Glomerular endothelial cell (primary cell): ENCODE measurements around the gene SLC22A15. TPM values are rescaled to one million over a fixed set of nuclear protein-coding genes. Genes with fewer than 3 reads are reported as not detected.
"Not testable (repeated sequence)": the region's sequence is repeated elsewhere in the genome, so short reads cannot be mapped to it uniquely, and the experiment has no call there.

Experiments used
- DNase-seq: peaks from one replicate; pipeline ENCODE4 v3.0.0-alpha.2; 2011; ENCODE audit warnings: low read depth, low spot score; ENCODE audit errors: extremely low read depth
- total RNA-seq: library from RNA; depleted of rRNA; stranded (reverse); fragments of >200 nt; gene quantifications from 2 replicates; pipeline ENCODE4 v1.2.3, GENCODE V29; 2015

SLC22A15 gene
- total RNA-seq = under 0.01 and 0.10 TPM in 2 replicates

- DNase-seq = no peak
These were observed at the start of gene SLC22A15 for GRCh38 chr1:115976062-115976920. TSS of gene SLC22A15 (plus strand) at chr1:115976513. CDS start at chr1:115976628, 115 bp downstream.

- no peak for DNase-seq
These were observed 48.3 kb upstream of the SLC22A15 start for GRCh38 chr1:115927971-115928370.

- DNase-seq = no peak
These were observed 46.4 kb upstream of the SLC22A15 start for GRCh38 chr1:115929881-115930280.

GRCh38 chr1:115933625-115934024 is 42.7 kb upstream of the SLC22A15 start:
- no peak for DNase-seq

DNA sequence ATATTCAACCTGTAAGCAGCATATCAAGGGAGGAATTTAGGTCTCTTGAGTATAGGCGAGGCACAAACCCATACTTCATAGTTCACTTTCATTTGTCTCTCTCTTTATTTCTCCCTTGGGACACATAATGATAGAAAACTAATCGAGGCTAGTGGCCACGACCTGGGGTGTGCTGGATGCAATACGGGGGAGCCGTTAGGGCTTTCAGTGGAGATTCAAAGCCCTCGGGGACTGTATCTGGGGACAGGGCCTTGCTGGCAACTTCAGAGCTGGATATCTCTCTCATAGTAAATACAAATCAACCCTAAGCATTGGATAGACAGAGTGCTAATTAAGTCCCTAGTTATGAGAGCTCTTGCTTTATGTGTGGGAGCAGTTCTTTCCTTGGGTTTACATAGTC is 36.9 kb upstream of the SLC22A15 start:
- DNase-seq = no peak

GRCh38 chr1:115946116-115946515 is 30.2 kb upstream of the SLC22A15 start:
- DNase-seq = no peak

DNA sequence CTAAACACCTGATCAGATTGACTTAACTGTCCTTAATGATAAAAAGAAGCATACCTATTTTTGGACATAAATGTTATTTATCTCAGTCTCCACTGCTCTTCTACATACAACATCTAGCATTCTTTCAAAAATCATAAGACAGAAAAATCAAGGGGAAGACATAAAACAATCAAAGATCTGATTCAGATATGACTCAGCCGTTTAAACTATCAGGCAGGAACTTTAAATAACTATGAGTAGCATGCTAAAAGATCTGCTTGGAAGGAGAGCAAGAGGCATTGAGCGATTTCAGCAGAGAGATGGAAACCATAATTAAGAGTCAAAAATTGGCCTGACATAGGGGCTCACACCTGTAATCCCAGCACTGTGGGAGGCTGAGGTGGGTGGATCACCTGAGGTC is 27.2 kb upstream of the SLC22A15 start:
- no peak for DNase-seq

- no peak for DNase-seq
These were observed 24.8 kb upstream of the SLC22A15 start for GRCh38 chr1:115951560-115951959.

DNA sequence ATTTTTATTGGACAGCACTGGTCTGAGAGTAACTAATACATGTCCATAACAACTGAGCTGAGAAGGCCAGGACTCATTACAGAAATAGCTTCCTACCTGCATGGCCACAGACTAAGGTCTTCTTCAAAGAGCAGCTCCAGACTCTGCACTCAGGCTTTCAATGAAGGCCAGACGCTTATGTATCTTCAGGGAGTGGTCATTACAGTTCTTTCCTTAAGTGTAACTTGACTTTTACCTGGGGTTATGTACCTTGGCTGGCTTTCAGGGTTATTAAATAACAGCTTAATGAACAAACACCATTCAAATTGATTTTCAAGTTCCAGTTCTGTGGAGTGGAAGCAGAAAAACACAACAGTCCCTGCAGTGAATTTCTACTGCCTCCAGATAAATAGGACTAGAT is 23.8 kb upstream of the SLC22A15 start:
- DNase-seq = no peak

GRCh38 chr1:115953180-115953579 is 23.1 kb upstream of the SLC22A15 start:
- no peak for DNase-seq

GRCh38 chr1:115954684-115955083 is 21.6 kb upstream of the SLC22A15 start:
- no peak for DNase-seq

GRCh38 chr1:115955228-115955627 is 21.1 kb upstream of the SLC22A15 start:
- DNase-seq = no peak

DNA sequence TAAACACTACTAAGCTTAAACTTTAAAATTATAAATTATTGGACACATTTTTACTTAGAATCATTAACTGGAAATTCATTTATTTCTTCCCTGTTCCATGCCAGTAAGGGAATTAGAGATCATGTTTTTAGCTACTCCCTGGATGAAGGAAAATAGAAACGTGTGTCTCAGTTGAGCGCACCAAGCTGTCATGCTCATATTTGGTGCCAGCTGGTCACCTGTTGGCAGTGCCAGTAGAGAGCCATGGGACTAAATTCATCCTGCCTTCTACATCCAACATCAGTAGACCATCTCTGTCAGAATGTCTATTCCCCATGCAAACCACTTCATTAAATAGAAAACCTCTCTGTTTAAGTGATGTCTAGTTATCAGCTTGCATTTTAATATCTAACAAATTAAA is 17.4 kb upstream of the SLC22A15 start:
- DNase-seq = no peak

- DNase-seq = no peak
These were observed 6.8 kb upstream of the SLC22A15 start for GRCh38 chr1:115969509-115969908.

- not testable (repeated sequence) for DNase-seq
These were observed 4.5 kb upstream of the SLC22A15 start for GRCh38 chr1:115971778-115972177.

DNA sequence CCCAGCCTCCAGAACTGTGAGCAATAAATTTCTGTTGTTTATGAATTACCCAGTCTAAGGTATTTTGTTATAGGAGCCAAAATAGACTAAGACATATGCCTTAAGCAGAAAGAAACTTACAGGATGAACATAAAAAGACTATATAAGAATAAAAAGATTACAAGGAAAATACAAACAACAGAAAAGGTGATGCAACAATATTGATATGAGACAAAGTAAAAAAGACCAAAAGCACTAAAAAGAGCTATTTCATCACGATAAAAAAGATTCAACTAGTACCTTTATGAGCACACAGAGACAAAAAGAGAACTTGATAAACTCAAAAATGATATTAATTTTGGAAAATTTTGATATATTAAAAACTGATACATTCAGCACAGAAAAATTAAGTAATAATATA is 3.2 kb upstream of the SLC22A15 start:
- no peak for DNase-seq

- no peak for DNase-seq
These were observed 698 bp upstream of the SLC22A15 start for GRCh38 chr1:115975569-115976061.

DNA sequence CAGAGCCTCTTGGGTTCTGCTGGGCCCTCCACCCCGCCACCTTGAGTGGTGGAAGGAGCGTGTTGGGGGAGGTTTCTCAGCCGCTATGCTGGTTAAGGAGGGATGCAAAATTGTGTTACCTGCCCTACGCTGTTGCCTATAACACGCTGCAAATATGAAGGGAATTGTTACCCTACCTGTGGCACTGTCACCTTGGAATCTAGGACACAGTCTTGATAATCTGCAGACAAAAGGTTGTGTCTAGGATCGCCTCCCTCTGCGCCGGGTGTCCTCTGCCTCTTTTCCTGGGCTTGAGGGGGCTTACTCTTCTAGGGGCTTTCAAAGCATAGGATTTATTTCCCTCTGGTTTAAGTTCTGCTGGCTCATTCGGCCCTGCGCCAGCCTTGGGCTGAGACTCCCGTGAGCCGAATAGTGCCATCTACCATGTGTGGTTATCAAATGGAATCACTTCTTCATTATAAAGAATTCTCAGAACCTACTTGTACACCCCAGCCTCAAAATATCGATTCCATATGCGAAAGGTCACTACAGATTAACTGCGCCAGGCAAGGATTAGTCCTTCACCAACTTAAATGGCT is 697 bp downstream of the SLC22A15 start:
- no peak for DNase-seq

DNA sequence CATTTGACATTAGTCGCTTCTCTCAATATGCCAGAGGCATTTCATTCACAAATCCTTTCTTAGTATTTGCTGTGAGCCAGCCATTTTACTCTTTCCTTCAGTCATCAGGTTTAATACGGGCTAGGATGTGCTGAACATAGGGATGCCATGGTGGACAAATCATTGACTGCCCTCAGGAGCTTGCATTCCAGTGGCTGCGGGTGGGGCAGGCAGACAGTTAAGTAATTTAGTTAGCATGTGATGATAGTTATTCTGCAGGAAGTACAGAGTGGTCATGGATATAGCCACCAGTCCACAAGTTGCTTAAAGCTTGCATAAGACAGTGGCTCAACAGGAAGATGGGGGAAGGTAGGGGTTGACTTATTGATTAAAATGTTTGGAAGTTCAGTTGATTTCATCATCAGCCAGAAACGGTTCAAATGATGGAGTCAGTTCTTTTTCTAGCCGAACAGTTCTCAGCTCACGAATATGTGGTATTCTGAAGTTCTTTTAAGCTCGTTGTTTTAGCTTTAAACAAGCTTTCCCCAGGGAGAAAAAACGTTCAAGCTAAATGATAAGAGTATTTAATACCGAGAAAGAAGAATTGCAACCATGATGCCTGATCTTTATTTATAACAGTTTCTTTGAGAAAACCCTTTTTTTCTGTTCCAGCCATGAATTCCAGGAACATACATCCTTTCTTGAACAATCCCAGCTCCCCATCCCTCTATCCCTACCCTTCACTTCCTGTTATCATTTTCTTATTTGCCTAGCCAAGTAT is 1.4 kb downstream of the SLC22A15 start:
- DNase-seq = no peak

DNA sequence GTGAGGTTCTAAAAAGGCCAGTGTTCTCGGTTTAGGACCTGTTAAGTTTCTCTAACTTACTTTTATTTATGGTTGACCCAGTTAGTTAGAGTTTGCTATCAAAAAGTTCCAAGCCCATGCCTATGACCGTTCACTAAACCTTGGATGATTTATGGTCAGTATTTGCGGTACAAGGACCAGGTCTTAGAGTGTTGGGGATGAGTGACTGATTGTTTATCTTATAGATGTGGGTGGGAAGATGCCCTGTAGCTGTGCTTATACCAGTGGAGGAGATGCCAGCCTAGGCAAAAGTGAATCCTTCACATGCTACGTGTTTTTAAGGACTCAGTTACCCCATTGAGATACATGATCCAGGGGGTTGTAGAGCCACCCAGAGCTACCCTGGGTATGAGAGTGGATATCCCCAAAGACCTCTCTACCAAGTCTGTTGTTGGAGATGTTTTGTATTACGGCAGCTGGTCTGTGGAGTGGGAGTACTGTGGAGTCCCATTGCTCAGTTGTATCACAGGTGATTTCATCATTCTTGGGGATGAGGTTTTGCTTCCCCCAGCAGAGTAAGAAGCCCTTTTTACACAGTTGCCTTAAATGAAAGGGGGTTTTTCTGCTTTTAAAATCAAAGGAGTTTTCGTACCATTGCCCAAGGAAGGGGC is 2.1 kb downstream of the SLC22A15 start:
- DNase-seq = no peak

GRCh38 chr1:115980156-115980555 is 3.8 kb downstream of the SLC22A15 start:
- DNase-seq = no peak
